ENCODE measurements around the gene MOV10L1. TPM values are rescaled to one million over a fixed set of nuclear protein-coding genes. Genes with fewer than 3 reads are reported as not detected.

The MOV10L1 gene
- total RNA-seq, 1 donor from 2014 or later, result 0.56 TPM

DNA sequence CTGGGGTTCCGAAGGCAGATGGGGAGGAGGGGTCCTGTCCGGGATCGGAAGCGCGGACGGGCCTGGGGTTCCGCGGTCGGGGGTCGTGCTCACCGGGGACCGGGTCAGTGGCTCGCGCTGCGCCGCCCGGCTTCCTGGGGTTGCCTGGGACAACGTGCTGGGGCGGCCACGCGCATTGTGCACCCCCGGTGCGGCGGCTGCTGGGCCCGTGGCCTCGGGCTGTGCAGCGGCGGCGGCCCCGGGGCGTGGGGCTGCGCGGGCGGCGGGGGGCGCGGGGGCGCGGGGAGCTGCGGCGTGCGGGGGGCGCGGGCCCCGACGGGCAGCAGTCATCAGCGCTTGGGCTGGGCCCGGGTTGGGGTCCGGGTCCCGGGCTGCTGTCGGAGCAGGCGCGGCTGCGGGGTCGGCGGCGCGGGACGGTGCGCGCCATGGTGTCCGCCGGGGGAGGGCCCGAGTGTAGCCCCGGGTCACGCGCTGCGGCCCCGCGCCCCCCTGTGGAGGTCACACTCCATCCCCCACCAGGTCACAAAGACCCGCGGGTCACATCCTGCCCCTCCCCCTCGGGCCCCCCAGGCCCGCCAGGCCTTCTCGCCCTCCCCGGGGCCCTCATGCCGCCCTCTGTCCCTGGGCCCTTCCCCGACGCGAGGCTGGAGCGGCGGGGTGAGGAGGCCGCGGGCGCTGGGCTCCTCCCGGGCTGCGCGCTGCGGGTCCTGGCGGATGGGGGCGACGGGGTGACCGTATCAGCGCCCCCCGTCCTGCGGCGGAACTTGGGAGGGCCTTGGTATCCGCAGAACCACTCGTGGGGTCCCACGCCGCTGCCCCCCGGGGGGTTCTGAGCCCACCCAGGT lies 31.5 kb upstream of the MOV10L1 start, which contains the start of gene TTLL8:
Gene TTLL8 (minus strand): TSS at position 238 of the 845 bp plus-strand sequence.
- no peak within 1 kb of the TSS for H3K27ac ChIP-seq
- peaks cover 24% of the 10 kb centered on the region for H3K27me3 ChIP-seq (ENCODE audit: low read depth)
- peak within 1 kb of the TSS; percentile 17 for H3K4me3 ChIP-seq
- TF ChIP-seq, protein P1, sequence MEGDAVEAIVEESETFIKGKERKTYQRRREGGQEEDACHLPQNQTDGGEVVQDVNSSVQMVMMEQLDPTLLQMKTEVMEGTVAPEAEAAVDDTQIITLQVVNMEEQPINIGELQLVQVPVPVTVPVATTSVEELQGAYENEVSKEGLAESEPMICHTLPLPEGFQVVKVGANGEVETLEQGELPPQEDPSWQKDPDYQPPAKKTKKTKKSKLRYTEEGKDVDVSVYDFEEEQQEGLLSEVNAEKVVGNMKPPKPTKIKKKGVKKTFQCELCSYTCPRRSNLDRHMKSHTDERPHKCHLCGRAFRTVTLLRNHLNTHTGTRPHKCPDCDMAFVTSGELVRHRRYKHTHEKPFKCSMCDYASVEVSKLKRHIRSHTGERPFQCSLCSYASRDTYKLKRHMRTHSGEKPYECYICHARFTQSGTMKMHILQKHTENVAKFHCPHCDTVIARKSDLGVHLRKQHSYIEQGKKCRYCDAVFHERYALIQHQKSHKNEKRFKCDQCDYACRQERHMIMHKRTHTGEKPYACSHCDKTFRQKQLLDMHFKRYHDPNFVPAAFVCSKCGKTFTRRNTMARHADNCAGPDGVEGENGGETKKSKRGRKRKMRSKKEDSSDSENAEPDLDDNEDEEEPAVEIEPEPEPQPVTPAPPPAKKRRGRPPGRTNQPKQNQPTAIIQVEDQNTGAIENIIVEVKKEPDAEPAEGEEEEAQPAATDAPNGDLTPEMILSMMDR (IDR thresholded peaks at IDR 0.05), result no peak
- H3K9me3 ChIP-seq, result peaks cover 5% of the 10 kb centered on the region
- peaks cover 9% of the 10 kb centered on the region for H3K4me1 ChIP-seq
- no peak for DNase-seq
- H3K36me3 ChIP-seq, result no peaks in the 10 kb centered on the region
- intact Hi-C loops (cut with DNase I), result no loop called here
- peak in 1 of 2 donors; percentile 15 for ATAC-seq

DNA sequence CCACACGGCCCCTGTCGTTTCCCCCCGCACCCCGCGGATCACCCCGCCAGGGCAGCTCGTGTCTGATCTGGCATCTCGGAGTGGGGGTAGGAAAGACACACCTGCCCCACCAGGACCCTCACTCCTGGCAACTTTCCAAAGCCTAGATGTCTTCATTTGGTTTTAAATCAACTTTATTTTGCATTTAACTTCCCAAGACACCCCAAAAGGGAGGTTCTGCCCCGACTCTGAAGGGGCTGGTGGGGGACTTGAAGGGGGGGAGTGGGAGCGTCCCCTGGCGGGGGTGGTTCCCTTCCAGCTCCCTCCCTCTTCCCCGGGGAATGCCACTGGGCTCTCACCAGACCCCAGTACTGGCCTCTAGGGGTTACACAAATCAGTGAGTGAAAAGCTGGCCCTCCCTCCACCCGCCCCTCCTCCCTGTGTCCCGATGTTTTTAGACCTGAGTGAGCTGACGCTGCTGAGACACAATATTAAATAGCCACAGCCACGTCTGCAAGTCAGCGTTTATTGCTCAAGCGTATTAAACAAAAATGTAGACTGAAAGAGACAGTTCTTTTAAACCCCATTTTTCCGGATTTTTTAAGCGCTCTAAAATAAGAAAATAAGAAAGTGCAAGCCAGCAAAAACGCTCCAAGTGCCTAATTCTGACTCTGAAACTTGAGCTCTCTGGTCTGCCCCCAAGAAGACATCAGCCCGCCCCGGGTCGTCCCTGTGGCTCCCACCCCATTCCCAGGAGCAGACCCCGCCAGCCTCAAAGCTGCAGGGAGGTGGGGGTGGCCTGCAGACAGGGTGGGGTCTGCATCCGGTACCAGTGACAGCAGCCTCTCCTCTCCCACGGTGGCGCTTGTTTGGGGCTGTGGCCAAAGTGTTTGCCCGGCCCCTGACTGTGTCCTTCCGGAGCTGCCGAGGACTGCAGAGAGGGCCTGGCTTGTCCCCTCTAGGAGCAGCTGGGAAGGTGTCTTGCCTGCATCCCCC lies 30.6 kb upstream of the MOV10L1 start:
- H3K27me3 ChIP-seq (ENCODE audit: low read depth), result peaks cover 24% of the 10 kb centered on the region
- TF ChIP-seq, protein P1 (IDR thresholded peaks at IDR 0.05), result no peak
- no peaks in the 10 kb centered on the region for H3K36me3 ChIP-seq
- ATAC-seq (peak; percentile 7 to 11), DNase-seq (no peak)
- peak overlapping the region; percentile 26 for H3K4me3 ChIP-seq
- H3K9me3 ChIP-seq, result no peaks in the 10 kb centered on the region
- peaks cover 9% of the 10 kb centered on the region for H3K4me1 ChIP-seq
- H3K27ac ChIP-seq, result peak overlapping the region; percentile 31
- intact Hi-C loops (cut with DNase I), result no loop called here

DNA sequence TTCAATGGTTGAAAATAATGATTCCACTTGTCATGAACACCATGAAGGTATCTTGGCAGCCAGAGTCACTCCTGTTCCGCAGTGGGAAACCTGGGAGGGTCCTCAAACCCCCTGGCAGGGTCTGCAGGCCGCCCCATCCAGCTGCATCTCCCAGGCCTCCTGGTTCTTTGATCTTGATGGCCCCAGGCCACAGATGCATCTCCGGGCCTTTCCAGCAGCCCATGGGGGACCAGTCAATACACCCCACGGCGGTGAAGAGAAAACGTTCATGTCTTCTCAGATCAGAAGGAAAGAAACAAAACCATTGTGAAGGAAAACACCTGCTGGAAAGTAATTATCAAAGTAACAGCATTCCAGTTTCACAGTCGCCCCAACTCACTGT lies 29.9 kb upstream of the MOV10L1 start:
- Histone ChIP-seq H3K9me3 (no peaks in the 10 kb centered on the region), H3K27me3 (ENCODE audit: low read depth) (peaks cover 24% of the 10 kb centered on the region), H3K27ac (peak overlapping the region; percentile 31), H3K4me3 (no peak overlapping the region), H3K36me3 (no peaks in the 10 kb centered on the region), H3K4me1 (peaks cover 9% of the 10 kb centered on the region)
- DNase-seq, result no peak
- ATAC-seq, result no peak
- intact Hi-C loops (cut with DNase I), result no loop called here
- TF ChIP-seq, protein P1 (IDR thresholded peaks at IDR 0.05), result no peak

DNA sequence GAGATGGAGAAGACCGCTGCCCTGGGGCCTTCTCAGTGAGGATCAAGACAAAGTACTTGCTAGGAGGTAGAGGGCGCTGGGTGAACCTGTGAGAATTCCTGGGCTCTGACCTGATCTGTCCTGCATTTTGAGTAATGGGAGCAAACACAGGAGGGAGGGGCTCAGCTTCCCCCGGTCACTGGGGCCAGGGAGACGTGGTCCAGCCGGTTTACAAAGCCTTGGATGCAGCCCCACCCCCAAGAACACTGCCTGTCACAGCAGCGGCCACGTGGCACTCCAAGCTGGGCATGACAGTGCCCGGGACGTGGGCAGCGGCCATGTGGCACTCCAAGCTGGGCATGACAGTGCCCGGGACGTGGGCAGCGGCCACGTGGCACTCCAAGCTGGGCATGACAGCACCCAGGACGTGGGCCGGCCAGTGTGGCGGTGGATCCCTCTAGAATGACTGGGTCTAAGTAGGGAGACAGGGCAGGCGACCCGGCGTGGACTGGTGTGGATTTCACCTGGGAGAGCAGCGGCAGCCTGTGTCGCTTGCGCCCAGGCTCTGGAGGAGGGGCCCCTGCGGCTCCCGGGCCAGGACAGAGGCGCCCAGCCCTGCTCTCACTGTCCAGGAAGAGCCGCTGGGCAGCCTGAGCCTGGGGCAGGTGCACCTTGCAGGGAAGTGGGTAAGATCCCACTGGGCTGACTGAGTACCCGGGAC lies 29.2 kb upstream of the MOV10L1 start:
- ATAC-seq (peak; percentile 4 to 40), DNase-seq (no peak)
- TF ChIP-seq, protein P1 (IDR thresholded peaks at IDR 0.05), result no peak
- Histone ChIP-seq H3K4me3 (no peak overlapping the region), H3K27ac (no peak overlapping the region), H3K9me3 (no peaks in the 10 kb centered on the region), H3K27me3 (ENCODE audit: low read depth) (peaks cover 24% of the 10 kb centered on the region), H3K36me3 (no peaks in the 10 kb centered on the region), H3K4me1 (peaks cover 9% of the 10 kb centered on the region)
- intact Hi-C loops (cut with DNase I), result no loop called here

Data from lower lobe of right lung (tissue), 2 donors.